ENCODE results near the gene NRIP2. TPM values are rescaled to one million over a fixed set of nuclear protein-coding genes. Genes with fewer than 3 reads are reported as not detected.

The NRIP2 gene
- total RNA-seq, 1 donor from 2014 or later = 9.7 TPM

DNA sequence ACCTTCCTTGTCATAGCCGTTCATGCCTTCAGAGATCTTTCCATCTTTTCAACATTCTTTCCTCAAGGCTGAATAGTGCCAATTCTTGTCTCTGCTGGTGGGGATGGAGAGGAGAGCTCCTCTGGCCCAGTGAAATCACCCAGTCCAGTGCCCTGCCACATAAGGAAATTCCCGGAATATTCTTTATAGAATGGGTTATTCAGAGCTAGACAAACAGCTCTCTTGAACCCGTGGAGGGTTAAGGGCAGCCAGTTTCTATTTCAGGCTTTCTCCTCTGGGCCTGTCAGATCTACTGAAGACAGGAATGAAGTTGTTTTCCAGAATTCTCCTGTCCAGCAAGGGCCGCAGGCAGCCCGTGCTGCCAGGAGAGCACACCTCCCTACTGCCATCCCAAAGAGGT, 8.1 kb upstream of the NRIP2 start:
- intact Hi-C loops (cut with DNase I) = no loop called here
- H3K4me3 ChIP-seq = no peak overlapping the region
- H3K36me3 ChIP-seq = no peaks in the 10 kb centered on the region
- no peaks in the 10 kb centered on the region for H3K27me3 ChIP-seq
- no peak for DNase-seq (ENCODE audit: low spot score in 2 of 2)
- no peaks in the 10 kb centered on the region for H3K4me1 ChIP-seq
- TF ChIP-seq, protein P1, sequence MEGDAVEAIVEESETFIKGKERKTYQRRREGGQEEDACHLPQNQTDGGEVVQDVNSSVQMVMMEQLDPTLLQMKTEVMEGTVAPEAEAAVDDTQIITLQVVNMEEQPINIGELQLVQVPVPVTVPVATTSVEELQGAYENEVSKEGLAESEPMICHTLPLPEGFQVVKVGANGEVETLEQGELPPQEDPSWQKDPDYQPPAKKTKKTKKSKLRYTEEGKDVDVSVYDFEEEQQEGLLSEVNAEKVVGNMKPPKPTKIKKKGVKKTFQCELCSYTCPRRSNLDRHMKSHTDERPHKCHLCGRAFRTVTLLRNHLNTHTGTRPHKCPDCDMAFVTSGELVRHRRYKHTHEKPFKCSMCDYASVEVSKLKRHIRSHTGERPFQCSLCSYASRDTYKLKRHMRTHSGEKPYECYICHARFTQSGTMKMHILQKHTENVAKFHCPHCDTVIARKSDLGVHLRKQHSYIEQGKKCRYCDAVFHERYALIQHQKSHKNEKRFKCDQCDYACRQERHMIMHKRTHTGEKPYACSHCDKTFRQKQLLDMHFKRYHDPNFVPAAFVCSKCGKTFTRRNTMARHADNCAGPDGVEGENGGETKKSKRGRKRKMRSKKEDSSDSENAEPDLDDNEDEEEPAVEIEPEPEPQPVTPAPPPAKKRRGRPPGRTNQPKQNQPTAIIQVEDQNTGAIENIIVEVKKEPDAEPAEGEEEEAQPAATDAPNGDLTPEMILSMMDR (IDR thresholded peaks at IDR 0.05) = no peak
- H3K27ac ChIP-seq = peak overlapping the region; percentile 27 to 46
- H3K9me3 ChIP-seq = no peaks in the 10 kb centered on the region

DNA sequence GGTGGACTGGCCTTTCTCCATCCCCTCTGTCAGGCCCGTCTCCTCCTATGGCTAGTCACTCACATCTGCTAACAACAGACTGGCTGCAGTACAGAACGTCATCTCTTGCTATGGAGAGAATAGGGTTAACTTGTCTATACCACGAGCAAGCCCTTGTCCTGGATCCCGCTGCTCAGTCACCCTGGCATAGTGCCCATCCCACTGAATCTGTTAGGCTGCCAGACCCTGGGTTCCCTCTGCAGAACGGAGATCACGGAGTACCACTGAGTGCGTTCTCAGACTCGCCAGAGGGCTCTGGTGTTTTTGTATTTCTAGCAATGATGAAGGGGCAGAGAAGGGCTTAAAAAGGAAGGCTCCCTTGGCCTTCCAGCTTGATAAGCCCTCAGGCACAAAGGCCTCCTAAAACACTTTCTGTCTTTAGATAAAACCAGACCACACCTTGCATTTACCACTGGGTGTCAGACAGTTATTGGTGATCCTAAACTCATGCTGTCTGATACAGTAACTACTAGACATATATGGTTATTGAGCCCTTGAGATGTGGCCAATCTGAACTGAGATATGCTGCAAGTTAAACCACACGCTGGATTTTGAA, 6.3 kb upstream of the NRIP2 start:
- H3K36me3 ChIP-seq = no peaks in the 10 kb centered on the region
- H3K4me3 ChIP-seq = no peak overlapping the region
- no peaks in the 10 kb centered on the region for H3K9me3 ChIP-seq
- H3K4me1 ChIP-seq = no peaks in the 10 kb centered on the region
- no peaks in the 10 kb centered on the region for H3K27me3 ChIP-seq
- intact Hi-C loops (cut with DNase I) = no loop called here
- no peak overlapping the region for H3K27ac ChIP-seq
- no peak for DNase-seq (ENCODE audit: low spot score in 2 of 2)
- TF ChIP-seq, protein P1 (IDR thresholded peaks at IDR 0.05) = no peak

DNA sequence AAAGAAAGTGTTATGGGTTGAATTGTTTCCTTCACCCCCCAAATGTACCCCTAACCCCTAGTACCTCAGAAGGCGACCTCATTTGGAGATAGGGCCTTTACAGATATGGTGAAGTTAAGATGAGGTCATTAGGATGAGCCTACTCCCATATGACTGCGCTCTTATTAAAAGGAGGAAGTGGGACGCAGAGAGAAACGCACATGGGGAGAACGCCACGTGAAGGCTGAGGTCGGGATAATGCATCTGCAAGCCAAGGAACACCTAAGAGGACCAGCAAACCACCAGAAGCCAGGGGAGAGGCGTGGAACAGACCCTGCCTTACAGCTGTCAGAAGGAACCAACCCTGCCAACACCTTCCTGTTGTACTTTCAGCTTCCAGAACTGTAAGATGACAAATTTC, 1.7 kb upstream of the NRIP2 start:
- Histone ChIP-seq H3K36me3 (no peaks in the 10 kb centered on the region), H3K9me3 (no peaks in the 10 kb centered on the region), H3K27me3 (no peaks in the 10 kb centered on the region), H3K4me1 (peaks cover 0 to 5% of the 10 kb centered on the region in 2 donors), H3K4me3 (no peak overlapping the region), H3K27ac (no peak overlapping the region)
- intact Hi-C loops (cut with DNase I) = no loop called here
- DNase-seq (ENCODE audit: low spot score in 2 of 2) = no peak
- TF ChIP-seq, protein P1 (IDR thresholded peaks at IDR 0.05) = no peak

DNA sequence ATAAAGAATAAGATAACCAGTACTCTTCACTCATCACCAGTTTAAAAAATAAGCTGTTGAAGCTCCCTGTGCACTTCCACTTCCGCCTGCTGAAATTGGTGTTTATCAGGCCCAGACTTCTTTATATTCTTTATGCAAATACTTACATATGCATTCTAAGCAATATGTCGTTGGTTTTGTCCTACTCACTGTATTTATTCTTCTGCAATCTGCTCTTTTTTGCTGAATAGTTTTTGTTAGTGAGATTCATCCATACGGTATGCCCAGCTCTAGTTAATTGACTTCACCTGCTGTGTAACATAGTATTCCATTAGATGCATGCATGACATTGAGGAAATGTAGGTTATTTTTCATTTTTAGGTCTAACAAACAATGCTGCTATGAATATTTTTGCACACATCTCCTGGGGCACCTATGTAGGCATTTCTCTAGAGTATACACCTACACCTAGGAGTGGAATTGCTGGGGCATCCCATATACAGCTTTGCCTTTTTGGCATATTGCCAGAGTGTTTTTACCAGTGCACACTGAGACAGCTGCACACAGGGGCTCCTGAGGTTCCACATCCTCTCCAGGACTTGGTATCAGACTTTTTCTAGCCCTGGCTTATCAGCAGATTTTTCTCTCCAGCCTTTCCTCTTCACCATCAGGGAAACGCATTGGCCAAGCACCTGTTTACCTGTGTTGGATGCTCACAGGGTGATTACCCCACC, 1.0 kb upstream of the NRIP2 start:
- no peaks in the 10 kb centered on the region for H3K27me3 ChIP-seq
- no peak for DNase-seq (ENCODE audit: low spot score in 2 of 2)
- TF ChIP-seq, protein P1 (IDR thresholded peaks at IDR 0.05) = no peak
- H3K4me3 ChIP-seq = no peak overlapping the region
- intact Hi-C loops (cut with DNase I) = no loop called here
- peaks cover 0 to 5% of the 10 kb centered on the region in 2 donors for H3K4me1 ChIP-seq
- H3K9me3 ChIP-seq = no peaks in the 10 kb centered on the region
- H3K27ac ChIP-seq = no peak overlapping the region
- peaks cover 0 to 3% of the 10 kb centered on the region in 2 donors for H3K36me3 ChIP-seq

DNA sequence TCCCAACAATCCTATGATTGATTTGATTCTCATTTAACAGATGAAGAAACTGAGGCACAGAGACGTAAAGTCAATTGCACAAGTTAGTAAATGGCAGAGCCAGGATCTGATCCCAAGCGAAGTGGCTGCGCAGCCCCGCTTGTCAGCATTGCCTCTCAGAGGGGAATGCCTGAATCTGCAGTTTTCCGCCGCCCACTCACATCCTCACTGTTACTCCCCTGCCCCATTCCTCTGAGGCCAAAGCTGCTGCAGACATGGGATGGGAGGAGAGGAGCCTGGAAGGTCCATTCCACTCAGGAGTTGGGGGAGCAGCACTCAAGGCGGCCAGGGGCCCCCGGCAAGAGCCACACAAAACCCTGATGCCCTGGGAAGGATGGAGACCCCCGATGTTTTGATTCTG, 1.0 kb downstream of the NRIP2 start:
- peaks cover 3 to 18% of the 10 kb centered on the region in 2 donors for H3K36me3 ChIP-seq
- TF ChIP-seq, protein P1 (IDR thresholded peaks at IDR 0.05) = no peak
- no peak for DNase-seq (ENCODE audit: low spot score in 2 of 2)
- intact Hi-C loops (cut with DNase I) = no loop called here
- peak overlapping the region in 1 of 2 donors; percentile 29 for H3K27ac ChIP-seq
- H3K4me1 ChIP-seq = peaks cover 0 to 5% of the 10 kb centered on the region in 2 donors
- H3K4me3 ChIP-seq = peak overlapping the region in 1 of 2 donors; percentile 48
- H3K9me3 ChIP-seq = no peaks in the 10 kb centered on the region
- no peaks in the 10 kb centered on the region for H3K27me3 ChIP-seq

Measured in ascending aorta (tissue), 2 donors.